ENCODE data around the gene SIK3.

The SIK3 gene

DNA sequence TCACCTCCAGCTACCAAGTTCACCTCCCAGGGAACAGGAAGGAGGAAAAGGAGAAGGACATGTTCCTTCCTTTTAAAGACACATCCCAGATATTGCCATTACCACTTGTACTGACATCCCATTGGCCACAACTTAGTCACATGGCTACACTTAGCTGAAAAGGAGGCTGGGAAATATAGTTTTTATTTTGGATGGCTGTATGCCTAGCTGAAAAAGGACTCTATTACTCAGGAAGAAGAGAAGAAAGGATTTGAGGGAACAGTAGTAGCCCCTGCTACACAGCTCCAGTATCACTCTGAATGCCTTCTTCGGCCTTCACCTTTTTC, 304.5 kb downstream of the SIK3 start:
- no peak for DNase-seq (ENCODE audit: low spot score)

Measured in CD4-positive, alpha-beta T cell treated with Interleukin-15 for 4 hours (primary cell).